HG03064 (cell line): ENCODE measurements around the gene CEP95.

Source experiments
- ATAC-seq: cut with Tn5 transposase; IDR thresholded peaks from one replicate; pipeline ENCODE4 v1.9.1; 2021; ENCODE audit warnings: low read depth; ENCODE audit not compliant: unreplicated experiment

CEP95 gene

GRCh38 chr17:64509179-64509578 lies 2.4 kb downstream of the CEP95 start:
- ATAC-seq = no peak

- no peak for ATAC-seq
These were observed 8.6 kb downstream of the CEP95 start for GRCh38 chr17:64515419-64515818.

DNA sequence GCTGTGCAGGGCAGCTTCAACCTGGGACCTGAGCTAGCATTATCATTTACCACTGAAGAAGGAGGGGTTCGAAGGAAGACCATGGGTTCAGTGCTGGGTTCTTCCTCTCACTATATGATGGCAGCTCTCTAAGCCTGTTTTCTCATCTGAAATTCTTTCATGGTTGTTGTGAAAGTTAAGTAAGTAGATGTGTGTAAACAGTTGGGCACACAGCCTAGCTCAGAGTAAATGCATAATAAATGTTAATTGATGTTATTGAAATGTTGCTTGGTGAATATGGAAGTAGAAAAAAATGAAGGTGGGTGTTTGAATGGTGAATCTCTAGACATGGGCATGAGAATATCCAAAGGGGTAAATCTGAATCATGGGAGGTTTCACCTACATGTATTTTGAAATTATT lies 9.1 kb downstream of the CEP95 start:
- ATAC-seq = no peak

- ATAC-seq = no peak
These were observed 12.8 kb downstream of the CEP95 start for GRCh38 chr17:64519601-64520000.

GRCh38 chr17:64520359-64520758 lies 13.6 kb downstream of the CEP95 start:
- no peak for ATAC-seq

DNA sequence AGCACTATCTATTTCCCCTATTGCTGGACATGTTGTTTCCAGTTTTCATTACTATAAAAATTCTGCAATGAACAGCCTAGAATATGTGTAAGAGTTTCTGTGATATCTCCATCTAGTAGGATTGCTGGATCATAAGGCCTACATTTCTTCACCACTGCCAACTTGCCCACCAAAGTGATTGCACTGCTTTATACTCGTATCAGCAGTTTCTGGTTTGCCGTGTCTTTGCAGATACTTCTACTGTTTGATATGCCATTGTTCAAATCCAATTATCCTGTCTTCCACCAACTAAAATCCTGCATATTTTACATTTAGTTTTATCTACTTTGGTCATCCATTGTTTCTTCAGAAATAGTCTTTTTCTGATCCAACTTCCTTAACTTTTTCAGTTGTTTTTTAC lies 21.1 kb downstream of the CEP95 start:
- ATAC-seq = no peak

- ATAC-seq = no peak
These were observed 22.4 kb downstream of the CEP95 start for GRCh38 chr17:64529221-64529620.

DNA sequence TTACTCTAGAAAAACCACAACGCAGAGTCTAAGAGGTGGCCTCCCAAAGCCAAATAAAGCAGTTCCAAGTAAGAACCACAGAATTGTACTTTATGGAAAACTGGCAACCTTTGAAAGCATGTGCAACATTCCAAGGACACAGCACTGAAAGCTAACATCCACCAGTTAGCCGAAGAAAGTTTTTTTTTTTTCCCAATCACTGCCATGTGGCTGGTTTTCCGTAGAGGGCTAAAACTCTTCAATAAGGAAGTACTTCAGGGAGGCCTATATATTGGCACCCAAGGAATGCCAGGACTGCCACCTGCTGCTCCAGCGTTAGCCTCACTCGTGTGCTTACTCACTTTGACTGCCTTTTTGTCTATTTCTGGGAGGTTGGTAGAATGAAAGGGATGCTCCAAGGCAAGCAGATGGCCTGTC lies 25.2 kb downstream of the CEP95 start:
- no peak for ATAC-seq

- ATAC-seq = no peak
These were observed 25.6 kb downstream of the CEP95 start for GRCh38 chr17:64532409-64532808.

DNA sequence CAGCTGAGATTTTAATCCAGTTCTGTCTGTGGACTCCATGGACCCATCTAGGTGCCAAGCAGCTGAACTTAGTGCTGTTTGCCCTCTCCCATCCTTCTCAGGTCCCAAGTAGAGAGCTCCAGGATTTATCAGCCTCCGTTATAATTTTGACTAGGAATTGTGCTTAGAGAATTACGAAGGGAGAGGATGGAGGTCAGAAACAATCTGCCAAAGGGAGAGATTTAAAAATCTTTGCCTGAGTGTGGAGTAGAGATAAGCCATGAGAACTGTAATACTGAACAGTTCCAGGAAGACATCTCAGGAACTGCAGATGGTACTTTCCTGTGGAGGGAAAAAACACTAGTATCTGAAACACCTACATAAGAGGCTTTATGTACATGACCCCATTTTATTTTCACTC lies 27.0 kb downstream of the CEP95 start:
- no peak for ATAC-seq

DNA sequence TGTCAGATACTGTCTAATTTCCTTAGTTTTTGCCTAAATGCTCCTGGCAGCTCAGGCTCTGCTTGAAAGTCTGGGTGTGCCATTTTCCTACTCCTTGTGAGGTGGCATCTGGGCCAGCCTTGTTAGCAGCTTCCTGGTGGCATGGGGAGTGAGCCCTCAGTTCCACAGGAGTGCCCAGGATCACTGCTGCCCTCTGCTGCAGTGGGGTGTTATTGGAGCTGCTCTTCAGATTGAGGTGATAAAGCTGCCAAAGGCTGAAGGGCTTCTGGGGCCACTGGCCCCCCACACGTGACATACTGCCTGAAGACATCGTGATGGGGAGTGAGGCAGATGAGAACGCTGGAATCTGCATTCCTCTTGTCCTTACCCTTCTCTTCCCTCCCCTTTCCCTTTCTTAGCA lies 27.4 kb downstream of the CEP95 start:
- ATAC-seq = no peak

DNA sequence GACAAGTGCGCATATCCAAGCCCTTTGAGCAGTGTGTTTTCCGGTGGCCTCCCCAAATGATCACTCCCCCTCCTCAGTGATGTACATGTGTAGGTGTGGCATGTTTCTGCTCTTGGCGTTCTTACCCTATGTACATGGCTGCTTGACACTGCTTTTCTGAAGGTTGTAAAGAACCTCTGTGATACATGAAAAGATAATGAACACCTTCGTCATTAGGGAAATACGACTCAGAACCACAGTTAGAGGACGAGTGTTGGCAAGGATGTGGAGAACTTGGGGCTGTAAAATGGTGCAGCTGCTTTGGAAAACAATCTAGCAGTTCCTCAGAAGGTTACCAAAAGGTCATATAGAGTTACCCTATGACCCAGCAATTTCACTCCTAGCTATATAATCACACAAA lies 28.6 kb downstream of the CEP95 start:
- no peak for ATAC-seq

GRCh38 chr17:64536913-64537312 lies 30.1 kb downstream of the CEP95 start:
- no peak for ATAC-seq

DNA sequence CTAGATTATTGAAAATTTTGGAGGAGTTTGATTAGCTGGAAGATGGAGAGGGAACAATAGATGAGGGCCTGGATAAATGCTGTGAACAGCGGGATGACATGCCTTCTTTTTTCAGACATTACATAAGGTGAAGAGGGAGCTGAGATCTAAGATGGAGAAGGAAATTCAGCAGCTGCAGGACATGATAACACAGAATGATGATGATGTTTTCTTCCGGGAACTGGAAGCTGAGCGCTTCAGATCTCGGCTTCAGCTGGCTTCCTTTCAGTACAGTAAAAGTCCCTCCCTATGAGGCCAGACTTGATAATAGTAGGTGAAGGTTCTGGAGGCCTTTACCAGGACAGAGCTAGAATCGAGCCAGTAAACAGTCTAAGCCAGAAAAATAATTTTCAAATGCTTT lies 30.7 kb downstream of the CEP95 start:
- ATAC-seq = no peak

- no peak for ATAC-seq
These were observed 31.8 kb downstream of the CEP95 start for GRCh38 chr17:64538508-64539130.

DNA sequence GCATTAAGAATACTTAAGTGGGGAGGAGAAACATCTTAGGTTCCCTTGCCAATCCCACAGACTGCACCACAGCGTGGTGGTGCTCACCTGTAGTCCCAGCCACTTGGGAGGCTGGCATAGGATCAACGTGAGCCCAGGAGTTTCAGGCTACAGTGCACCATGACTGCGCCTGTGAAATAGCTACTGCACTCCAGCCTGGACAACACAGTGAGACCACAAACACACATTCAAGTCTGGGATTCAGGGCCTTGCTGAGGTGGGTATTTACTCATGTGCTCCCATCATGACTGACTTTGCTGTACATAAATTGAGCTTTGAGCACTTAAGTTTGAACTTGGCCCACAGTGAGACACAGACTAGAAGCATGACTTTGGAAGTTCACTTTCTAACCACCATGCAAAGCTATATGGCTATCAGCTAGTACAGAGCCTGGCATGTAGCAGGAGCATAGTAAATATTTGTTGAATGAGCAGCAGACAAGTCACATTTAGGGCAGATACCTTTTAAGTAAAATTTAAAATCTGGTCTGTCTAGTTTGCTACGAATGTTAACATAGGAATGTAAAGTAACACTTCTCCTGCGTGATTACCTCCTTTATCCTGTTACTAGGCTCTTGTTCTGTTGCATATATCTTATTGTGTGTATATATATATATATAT lies 33.5 kb downstream of the CEP95 start:
- ATAC-seq = no peak

DNA sequence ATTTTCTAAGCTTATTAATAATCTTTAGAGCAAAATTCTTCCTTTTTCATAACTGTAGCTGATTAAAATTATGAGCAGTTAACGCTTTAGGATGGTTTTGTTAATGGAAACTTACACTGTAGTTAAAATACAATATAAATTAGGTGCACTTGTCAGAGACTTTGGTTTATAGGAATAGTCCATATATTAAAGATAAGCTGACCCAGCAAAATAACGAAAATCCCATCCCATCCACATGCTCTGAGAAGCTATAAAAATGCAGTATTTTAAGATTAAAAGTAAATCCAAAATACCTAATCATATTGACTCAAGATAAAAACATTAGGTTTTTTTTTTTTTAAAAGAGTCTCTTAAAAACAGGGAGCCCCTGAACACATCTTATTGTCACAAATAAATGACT lies 38.0 kb downstream of the CEP95 start:
- ATAC-seq = no peak

DNA sequence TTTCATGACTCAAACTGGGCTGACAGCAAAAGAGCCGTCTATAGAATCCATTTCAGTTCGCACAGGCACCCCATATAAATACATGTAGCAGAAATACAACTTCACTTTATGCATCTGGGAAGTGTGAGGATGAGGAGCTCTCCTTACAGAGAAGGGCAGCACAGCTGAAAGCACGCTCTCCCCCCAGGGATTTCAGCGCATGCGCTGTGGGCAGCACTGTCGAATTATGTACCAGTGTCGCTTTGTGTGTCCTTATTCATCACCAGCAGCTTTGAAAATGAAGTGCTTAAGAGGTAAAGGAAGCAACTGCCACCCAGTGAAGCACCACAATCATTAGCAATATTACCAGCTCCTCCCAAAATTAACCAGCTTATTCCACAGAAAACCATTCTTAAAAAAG lies 39.9 kb downstream of the CEP95 start:
- ATAC-seq = no peak

DNA sequence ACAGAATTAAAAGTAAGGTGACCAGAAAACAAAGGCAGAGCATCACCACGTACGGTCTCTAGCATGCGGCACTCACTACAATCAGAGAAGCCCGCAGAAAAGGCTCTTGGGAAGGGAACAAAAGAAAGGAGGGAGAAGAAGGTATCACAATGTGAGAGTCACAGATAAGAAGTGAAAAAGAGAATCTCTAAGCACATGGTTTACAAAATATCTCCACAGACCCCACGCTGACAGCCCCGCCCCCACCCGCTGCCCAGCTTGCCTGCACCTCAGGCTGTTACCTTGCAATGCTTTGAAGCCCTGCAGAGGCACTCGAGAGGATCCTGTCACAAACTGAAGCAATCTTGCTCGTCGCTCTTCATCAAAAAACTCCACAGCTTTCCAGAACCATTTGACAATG lies 40.5 kb downstream of the CEP95 start:
- no peak for ATAC-seq

- no peak for ATAC-seq
These were observed 44.7 kb downstream of the CEP95 start for GRCh38 chr17:64551461-64551860.

DNA sequence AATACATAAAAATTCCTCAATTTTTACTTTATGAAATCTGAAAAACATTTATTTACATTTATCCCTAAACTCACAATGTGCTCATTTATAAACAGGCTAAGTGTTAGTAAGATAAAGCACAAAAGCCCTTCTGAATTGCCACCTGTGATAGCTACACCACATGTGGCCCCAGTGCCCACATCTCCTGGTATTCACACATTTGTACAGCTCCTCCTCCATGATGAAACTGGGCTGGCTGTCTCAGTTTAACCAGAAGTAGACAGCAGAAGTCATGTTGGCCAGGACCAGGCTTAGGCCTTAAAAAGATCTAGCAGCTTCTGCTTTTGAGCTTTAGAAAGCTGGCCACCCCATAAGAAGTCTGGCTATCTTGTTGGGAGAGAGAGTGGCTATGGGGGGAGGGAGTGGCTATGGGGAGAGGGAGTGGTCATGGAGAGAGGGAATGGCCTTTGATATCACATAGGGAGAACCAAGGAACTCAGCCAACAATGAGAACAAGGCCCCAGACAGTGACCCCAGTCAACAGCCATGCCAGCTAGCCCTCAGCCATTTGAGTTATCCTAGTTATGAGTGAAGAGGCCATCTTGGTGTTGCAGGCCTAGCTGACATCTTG lies 47.4 kb downstream of the CEP95 start:
- ATAC-seq = no peak

- no peak for ATAC-seq
These were observed 48.5 kb downstream of the CEP95 start for GRCh38 chr17:64555281-64555680.
